GM23338 (cell line): Measurements from ENCODE around the gene DENND4A. TPM values are rescaled to one million over a fixed set of nuclear protein-coding genes. Genes with fewer than 3 reads are reported as not detected.

Source experiments
- ATAC-seq: fragments of 200-7000 bp; cut with Tn5 transposase; 3 replicates; pipeline ENCODE4 v1.9.1; 2020
- DNase-seq: peaks from one replicate; pipeline ENCODE4 v3.0.0-alpha.2; 2015; ENCODE audit warnings: low spot score
- H2AFZ ChIP-seq: fragments of 200-600 bp; sonication (generic); 2 replicates; pipeline ENCODE4 v1.8.0; 2016; ENCODE audit warnings: antibody characterized with exemption, mild to moderate bottlenecking, moderate library complexity
- H3F3A ChIP-seq: fragments of 200-600 bp; sonication (generic); replicated peaks from 2 replicates; pipeline ENCODE4 v1.8.0; 2017; ENCODE audit warnings: antibody characterized with exemption, mixed run types, low read depth
- H3K27ac ChIP-seq: fragments of 200-600 bp; sonication (generic); 2 replicates; pipeline ENCODE4 v1.6.1; 2016; ENCODE audit warnings: low read depth
- H3K27me3 ChIP-seq: fragments of 200-600 bp; sonication (generic); 2 replicates; pipeline ENCODE4 v1.8.0; 2016; ENCODE audit warnings: mild to moderate bottlenecking, mixed run types, moderate library complexity; ENCODE audit not compliant: insufficient read depth
- H3K36me3 ChIP-seq: fragments of 200-600 bp; sonication (generic); 2 replicates; pipeline ENCODE4 v1.8.0; 2016; ENCODE audit warnings: mild to moderate bottlenecking; ENCODE audit not compliant: insufficient read depth
- H3K4me1 ChIP-seq: fragments of 200-600 bp; sonication (generic); 2 replicates; pipeline ENCODE4 v1.8.0; 2016; ENCODE audit warnings: mild to moderate bottlenecking, moderate library complexity; ENCODE audit not compliant: insufficient read depth
- H3K4me2 ChIP-seq: fragments of 200-600 bp; sonication (generic); 2 replicates; pipeline ENCODE4 v1.7.1; 2017; ENCODE audit warnings: mixed run types
- H3K4me3 ChIP-seq: fragments of 200-600 bp; sonication (generic); 2 replicates; pipeline ENCODE4 v1.6.1; 2016; ENCODE audit warnings: mixed run types
- H3K79me2 ChIP-seq: fragments of 200-600 bp; sonication (generic); replicated peaks from 2 replicates; pipeline ENCODE4 v1.8.0; 2017; ENCODE audit warnings: mild to moderate bottlenecking; ENCODE audit not compliant: insufficient read depth
- H3K9me2 ChIP-seq: fragments of 200-600 bp; sonication (generic); 2 replicates; pipeline ENCODE4 v1.8.0; 2017; ENCODE audit not compliant: insufficient read depth
- H4K20me1 ChIP-seq: fragments of 200-600 bp; sonication (generic); replicated peaks from 2 replicates; pipeline ENCODE4 v1.8.0; 2017; ENCODE audit warnings: mild to moderate bottlenecking; ENCODE audit not compliant: insufficient read depth
- H3K27ac Mint-ChIP-seq: 2 replicates; pipeline ENCODE4 v1.8.0; 2020; ENCODE audit warnings: inconsistent platforms, mild to moderate bottlenecking, moderate library complexity, mixed read lengths
- H3K27me3 Mint-ChIP-seq: 3 replicates; pipeline ENCODE4 v1.8.0; 2022; ENCODE audit warnings: low read depth, mild to moderate bottlenecking, moderate library complexity, mixed read lengths, inconsistent platforms; ENCODE audit not compliant: insufficient read depth, poor library complexity
- H3K36me3 Mint-ChIP-seq: 3 replicates; pipeline ENCODE4 v1.8.0; 2021; ENCODE audit warnings: low read depth, mild to moderate bottlenecking, inconsistent platforms, moderate library complexity, mixed read lengths
- H3K4me1 Mint-ChIP-seq: 3 replicates; pipeline ENCODE4 v1.8.0; 2020; ENCODE audit warnings: mild to moderate bottlenecking, inconsistent platforms, mixed read lengths
- H3K4me3 Mint-ChIP-seq: 3 replicates; pipeline ENCODE4 v1.8.0; 2021; ENCODE audit warnings: moderate library complexity, mild to moderate bottlenecking, inconsistent platforms, mixed read lengths
- H3K9me3 Mint-ChIP-seq: 3 replicates; pipeline ENCODE4 v1.8.0; 2020; ENCODE audit warnings: moderate library complexity, mild to moderate bottlenecking, inconsistent platforms, mixed read lengths
- CREB1 ChIP-seq: fragments of 250-450 bp; sonication (Bioruptor Pico); IDR thresholded peaks from 2 replicates; pipeline ENCODE4 v1.5.0; 2020; ENCODE audit warnings: low read depth, mild to moderate bottlenecking, moderate library complexity
- EZH2 ChIP-seq: fragments of 200-600 bp; sonication (generic); IDR thresholded peaks from one replicate; pipeline ENCODE4 v1.8.0; 2017; ENCODE audit warnings: antibody characterized with exemption, mild to moderate bottlenecking, low read depth; ENCODE audit not compliant: unreplicated experiment
- EZH2phosphoT487 ChIP-seq: fragments of 200-600 bp; sonication (generic); IDR thresholded peaks from one replicate; pipeline ENCODE4 v1.8.1; 2018; ENCODE audit warnings: antibody characterized with exemption; ENCODE audit not compliant: unreplicated experiment
- JUNB ChIP-seq: IDR thresholded peaks from one replicate; pipeline ENCODE4 v1.6.1; 2016; ENCODE audit warnings: antibody characterized with exemption; ENCODE audit not compliant: unreplicated experiment
- NANOG ChIP-seq: IDR thresholded peaks from 2 replicates; pipeline ENCODE4 v1.6.1; 2016; ENCODE audit warnings: antibody characterized with exemption, borderline replicate concordance
- POLR2AphosphoS5 ChIP-seq: IDR thresholded peaks from 2 replicates; pipeline ENCODE4 v1.6.1; 2016; ENCODE audit warnings: antibody characterized with exemption, low read depth
- STAT1 ChIP-seq: IDR thresholded peaks from one replicate; pipeline ENCODE4 v1.6.1; 2016; ENCODE audit warnings: antibody characterized with exemption; ENCODE audit not compliant: unreplicated experiment
- ZNF114 ChIP-seq: fragments of 250-450 bp; sonication (Bioruptor Pico); IDR thresholded peaks from 2 replicates; pipeline ENCODE4 v1.5.0; 2020; ENCODE audit warnings: mild to moderate bottlenecking, moderate library complexity
- ZNF331 ChIP-seq: fragments of 250-450 bp; sonication (Bioruptor Pico); IDR thresholded peaks from 2 replicates; pipeline ENCODE4 v1.5.0; 2020; ENCODE audit warnings: low read depth, mild to moderate bottlenecking, moderate library complexity
- polyA plus RNA-seq: library from polyadenylated mRNA; unstranded; fragments of >200 nt; fragmentation: Nextera tagmentation; extraction: Ambion mirVana; gene quantifications from 2 replicates; pipeline ENCODE4 v1.2.1, GENCODE V29; 2016
- total RNA-seq: library from RNA; depleted of rRNA; stranded (reverse); fragments of >200 nt; shearing (Covaris generic); gene quantifications from 2 replicates; pipeline ENCODE4 v1.2.3, GENCODE V29; 2014
- TF ChIP-seq, protein P1 (sequence below), 2 experiments: fragments of 200-600 bp in 1 of 2; sonication (generic) in 1 of 2; conservative IDR thresholded peaks; 2 replicates each; pipeline versions ENCODE4 v1.5.1 to v1.6.1; 2016 to 2017; ENCODE audit warnings: antibody characterized with exemption in 2 of 2, low read depth in 2 of 2, mild to moderate bottlenecking in 2 of 2, moderate library complexity in 1 of 2
- TF ChIP-seq, protein P2 (sequence below): IDR thresholded peaks from one replicate; pipeline ENCODE4 v1.6.1; 2018; ENCODE audit warnings: antibody characterized with exemption; ENCODE audit not compliant: unreplicated experiment
- TF ChIP-seq, protein P3 (sequence below): fragments of 250-450 bp; sonication (Bioruptor Pico); IDR thresholded peaks from 2 replicates; pipeline ENCODE4 v1.5.0; 2020; ENCODE audit warnings: mild to moderate bottlenecking, moderate library complexity
- TF ChIP-seq, protein P4 (sequence below): IDR thresholded peaks from 2 replicates; pipeline ENCODE4 v1.6.1; 2016; ENCODE audit warnings: antibody characterized with exemption

The DENND4A gene
- total and polyA plus RNA-seq, 2 experiments from 2014 or later, result 3.4 to 9.0 TPM

DNA sequence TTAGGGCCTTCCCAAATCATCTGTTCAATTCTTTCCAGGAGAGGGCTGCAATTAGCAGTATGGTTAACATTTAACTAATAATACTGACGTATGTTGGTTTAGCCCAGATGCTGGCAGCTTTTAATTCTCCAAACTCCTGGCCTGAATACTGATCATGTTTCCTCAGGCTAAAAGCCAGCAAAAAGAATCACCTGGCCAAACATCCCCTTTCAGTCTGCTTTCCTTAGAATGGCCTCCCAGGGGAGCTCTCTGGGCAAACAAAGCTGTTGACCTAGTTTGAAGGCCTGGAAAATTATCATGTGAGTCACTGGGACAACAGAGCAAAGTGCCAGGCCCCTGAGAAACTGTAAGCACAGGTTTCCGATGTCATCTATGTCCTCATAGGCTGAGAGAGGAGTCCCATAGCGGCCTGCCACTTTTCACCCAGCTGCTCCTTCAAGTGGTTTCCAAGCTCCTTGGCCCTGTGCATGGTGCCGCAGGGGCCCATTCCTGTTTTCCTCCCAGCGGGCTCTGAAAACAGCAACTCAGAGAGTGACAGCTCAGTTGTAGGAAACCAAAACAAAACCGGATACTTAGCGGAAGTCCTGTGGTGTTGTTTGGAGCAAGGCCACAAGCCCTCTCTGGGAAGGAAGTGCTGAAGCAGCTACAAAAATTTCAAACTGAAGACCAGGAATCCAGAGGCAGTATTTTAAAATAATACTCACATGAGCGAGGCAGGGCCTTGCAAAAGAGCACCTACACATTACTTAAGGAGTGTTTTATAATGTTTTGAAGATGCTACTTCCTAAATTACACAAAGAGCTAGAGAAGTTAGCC lies 40.7 kb upstream of the DENND4A start:
- DNase-seq (peak; percentile 94), ATAC-seq (peak; percentile 95)
- Histone ChIP-seq H3K27ac (peak overlapping the region; percentile 94), H3K36me3 (no peaks in the 10 kb centered on the region), H3F3A (no peaks in the 10 kb centered on the region; the same call in 1 of the 2 replicates), H3K4me2 (peak overlapping the region; percentile 12; the same call in 1 of the 2 replicates), H3K9me2 (no peaks in the 10 kb centered on the region), H2AFZ (no peak overlapping the region), H3K4me3 (peak overlapping the region; percentile 1; the same call in 1 of the 2 replicates), H3K79me2 (no peaks in the 10 kb centered on the region), H4K20me1 (no peaks in the 10 kb centered on the region), H3K27me3 (no peaks in the 10 kb centered on the region), H3K4me1 (peaks cover 13% of the 10 kb centered on the region)
- peaks cover 2% of the 10 kb centered on the region; the same call in 1 of the 3 replicates for H3K9me3 Mint-ChIP-seq
- peak overlapping the region; percentile 97 for H3K27ac Mint-ChIP-seq
- H3K4me3 Mint-ChIP-seq, result peak overlapping the region; percentile 56
- peaks cover 44% of the 10 kb centered on the region for H3K4me1 Mint-ChIP-seq
- no peaks in the 10 kb centered on the region for H3K36me3 Mint-ChIP-seq
- H3K27me3 Mint-ChIP-seq, result peaks cover 7% of the 10 kb centered on the region
- TF ChIP-seq JUNB (no peak), CREB1 (CRISPR knock-in tag) (no peak), EZH2phosphoT487 (no peak), ZNF331 (CRISPR knock-in tag) (peak; percentile 19; the same call in 1 of the 2 replicates), POLR2AphosphoS5 (no peak), NANOG (no peak), ZNF114 (CRISPR knock-in tag) (peak; percentile 21; the same call in 1 of the 2 replicates), STAT1 (no peak), EZH2 (no peak)
- TF ChIP-seq, protein P1, sequence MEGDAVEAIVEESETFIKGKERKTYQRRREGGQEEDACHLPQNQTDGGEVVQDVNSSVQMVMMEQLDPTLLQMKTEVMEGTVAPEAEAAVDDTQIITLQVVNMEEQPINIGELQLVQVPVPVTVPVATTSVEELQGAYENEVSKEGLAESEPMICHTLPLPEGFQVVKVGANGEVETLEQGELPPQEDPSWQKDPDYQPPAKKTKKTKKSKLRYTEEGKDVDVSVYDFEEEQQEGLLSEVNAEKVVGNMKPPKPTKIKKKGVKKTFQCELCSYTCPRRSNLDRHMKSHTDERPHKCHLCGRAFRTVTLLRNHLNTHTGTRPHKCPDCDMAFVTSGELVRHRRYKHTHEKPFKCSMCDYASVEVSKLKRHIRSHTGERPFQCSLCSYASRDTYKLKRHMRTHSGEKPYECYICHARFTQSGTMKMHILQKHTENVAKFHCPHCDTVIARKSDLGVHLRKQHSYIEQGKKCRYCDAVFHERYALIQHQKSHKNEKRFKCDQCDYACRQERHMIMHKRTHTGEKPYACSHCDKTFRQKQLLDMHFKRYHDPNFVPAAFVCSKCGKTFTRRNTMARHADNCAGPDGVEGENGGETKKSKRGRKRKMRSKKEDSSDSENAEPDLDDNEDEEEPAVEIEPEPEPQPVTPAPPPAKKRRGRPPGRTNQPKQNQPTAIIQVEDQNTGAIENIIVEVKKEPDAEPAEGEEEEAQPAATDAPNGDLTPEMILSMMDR (conservative IDR thresholded peaks at IDR 0.05; ENCODE audit: low read depth in 2 of 2), result no peak
- TF ChIP-seq, protein P2, sequence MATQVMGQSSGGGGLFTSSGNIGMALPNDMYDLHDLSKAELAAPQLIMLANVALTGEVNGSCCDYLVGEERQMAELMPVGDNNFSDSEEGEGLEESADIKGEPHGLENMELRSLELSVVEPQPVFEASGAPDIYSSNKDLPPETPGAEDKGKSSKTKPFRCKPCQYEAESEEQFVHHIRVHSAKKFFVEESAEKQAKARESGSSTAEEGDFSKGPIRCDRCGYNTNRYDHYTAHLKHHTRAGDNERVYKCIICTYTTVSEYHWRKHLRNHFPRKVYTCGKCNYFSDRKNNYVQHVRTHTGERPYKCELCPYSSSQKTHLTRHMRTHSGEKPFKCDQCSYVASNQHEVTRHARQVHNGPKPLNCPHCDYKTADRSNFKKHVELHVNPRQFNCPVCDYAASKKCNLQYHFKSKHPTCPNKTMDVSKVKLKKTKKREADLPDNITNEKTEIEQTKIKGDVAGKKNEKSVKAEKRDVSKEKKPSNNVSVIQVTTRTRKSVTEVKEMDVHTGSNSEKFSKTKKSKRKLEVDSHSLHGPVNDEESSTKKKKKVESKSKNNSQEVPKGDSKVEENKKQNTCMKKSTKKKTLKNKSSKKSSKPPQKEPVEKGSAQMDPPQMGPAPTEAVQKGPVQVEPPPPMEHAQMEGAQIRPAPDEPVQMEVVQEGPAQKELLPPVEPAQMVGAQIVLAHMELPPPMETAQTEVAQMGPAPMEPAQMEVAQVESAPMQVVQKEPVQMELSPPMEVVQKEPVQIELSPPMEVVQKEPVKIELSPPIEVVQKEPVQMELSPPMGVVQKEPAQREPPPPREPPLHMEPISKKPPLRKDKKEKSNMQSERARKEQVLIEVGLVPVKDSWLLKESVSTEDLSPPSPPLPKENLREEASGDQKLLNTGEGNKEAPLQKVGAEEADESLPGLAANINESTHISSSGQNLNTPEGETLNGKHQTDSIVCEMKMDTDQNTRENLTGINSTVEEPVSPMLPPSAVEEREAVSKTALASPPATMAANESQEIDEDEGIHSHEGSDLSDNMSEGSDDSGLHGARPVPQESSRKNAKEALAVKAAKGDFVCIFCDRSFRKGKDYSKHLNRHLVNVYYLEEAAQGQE, result no peak
- TF ChIP-seq, protein P3, sequence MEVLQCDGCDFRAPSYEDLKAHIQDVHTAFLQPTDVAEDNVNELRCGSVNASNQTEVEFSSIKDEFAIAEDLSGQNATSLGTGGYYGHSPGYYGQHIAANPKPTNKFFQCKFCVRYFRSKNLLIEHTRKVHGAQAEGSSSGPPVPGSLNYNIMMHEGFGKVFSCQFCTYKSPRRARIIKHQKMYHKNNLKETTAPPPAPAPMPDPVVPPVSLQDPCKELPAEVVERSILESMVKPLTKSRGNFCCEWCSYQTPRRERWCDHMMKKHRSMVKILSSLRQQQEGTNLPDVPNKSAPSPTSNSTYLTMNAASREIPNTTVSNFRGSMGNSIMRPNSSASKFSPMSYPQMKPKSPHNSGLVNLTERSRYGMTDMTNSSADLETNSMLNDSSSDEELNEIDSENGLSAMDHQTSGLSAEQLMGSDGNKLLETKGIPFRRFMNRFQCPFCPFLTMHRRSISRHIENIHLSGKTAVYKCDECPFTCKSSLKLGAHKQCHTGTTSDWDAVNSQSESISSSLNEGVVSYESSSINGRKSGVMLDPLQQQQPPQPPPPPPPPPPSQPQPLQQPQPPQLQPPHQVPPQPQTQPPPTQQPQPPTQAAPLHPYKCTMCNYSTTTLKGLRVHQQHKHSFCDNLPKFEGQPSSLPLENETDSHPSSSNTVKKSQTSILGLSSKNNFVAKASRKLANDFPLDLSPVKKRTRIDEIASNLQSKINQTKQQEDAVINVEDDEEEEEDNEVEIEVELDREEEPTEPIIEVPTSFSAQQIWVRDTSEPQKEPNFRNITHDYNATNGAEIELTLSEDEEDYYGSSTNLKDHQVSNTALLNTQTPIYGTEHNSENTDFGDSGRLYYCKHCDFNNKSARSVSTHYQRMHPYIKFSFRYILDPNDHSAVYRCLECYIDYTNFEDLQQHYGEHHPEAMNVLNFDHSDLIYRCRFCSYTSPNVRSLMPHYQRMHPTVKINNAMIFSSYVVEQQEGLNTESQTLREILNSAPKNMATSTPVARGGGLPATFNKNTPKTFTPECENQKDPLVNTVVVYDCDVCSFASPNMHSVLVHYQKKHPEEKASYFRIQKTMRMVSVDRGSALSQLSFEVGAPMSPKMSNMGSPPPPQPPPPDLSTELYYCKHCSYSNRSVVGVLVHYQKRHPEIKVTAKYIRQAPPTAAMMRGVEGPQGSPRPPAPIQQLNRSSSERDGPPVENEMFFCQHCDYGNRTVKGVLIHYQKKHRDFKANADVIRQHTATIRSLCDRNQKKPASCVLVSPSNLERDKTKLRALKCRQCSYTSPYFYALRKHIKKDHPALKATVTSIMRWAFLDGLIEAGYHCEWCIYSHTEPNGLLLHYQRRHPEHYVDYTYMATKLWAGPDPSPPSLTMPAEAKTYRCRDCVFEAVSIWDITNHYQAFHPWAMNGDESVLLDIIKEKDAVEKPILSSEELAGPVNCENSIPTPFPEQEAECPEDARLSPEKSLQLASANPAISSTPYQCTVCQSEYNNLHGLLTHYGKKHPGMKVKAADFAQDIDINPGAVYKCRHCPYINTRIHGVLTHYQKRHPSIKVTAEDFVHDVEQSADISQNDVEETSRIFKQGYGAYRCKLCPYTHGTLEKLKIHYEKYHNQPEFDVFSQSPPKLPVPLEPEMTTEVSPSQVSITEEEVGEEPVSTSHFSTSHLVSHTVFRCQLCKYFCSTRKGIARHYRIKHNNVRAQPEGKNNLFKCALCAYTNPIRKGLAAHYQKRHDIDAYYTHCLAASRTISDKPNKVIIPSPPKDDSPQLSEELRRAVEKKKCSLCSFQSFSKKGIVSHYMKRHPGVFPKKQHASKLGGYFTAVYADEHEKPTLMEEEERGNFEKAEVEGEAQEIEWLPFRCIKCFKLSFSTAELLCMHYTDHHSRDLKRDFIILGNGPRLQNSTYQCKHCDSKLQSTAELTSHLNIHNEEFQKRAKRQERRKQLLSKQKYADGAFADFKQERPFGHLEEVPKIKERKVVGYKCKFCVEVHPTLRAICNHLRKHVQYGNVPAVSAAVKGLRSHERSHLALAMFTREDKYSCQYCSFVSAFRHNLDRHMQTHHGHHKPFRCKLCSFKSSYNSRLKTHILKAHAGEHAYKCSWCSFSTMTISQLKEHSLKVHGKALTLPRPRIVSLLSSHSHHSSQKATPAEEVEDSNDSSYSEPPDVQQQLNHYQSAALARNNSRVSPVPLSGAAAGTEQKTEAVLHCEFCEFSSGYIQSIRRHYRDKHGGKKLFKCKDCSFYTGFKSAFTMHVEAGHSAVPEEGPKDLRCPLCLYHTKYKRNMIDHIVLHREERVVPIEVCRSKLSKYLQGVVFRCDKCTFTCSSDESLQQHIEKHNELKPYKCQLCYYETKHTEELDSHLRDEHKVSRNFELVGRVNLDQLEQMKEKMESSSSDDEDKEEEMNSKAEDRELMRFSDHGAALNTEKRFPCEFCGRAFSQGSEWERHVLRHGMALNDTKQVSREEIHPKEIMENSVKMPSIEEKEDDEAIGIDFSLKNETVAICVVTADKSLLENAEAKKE, result peak; percentile 45; the same call in 1 of the 2 replicates
- TF ChIP-seq, protein P4, sequence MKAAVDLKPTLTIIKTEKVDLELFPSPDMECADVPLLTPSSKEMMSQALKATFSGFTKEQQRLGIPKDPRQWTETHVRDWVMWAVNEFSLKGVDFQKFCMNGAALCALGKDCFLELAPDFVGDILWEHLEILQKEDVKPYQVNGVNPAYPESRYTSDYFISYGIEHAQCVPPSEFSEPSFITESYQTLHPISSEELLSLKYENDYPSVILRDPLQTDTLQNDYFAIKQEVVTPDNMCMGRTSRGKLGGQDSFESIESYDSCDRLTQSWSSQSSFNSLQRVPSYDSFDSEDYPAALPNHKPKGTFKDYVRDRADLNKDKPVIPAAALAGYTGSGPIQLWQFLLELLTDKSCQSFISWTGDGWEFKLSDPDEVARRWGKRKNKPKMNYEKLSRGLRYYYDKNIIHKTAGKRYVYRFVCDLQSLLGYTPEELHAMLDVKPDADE, result no peak
